Activated CD4-positive, alpha-beta T cell treated with anti-CD3 and anti-CD28 coated beads for 36 hours (primary cell): ENCODE results near the gene URB1. TPM values are rescaled to one million over a fixed set of nuclear protein-coding genes. Genes with fewer than 3 reads are reported as not detected.
A peak's percentile ranks its signal among the peaks of the same experiment; 100 is the strongest.
"Not testable (repeated sequence)": the region's sequence is repeated elsewhere in the genome, so short reads cannot be mapped to it uniquely, and the experiment has no call there.

Experiments
- ATAC-seq: fragments of 200-7000 bp; cut with Tn5 transposase; one replicate; pipeline ENCODE4 v1.10.0; 2021; ENCODE audit warnings: mild to moderate bottlenecking, moderate library complexity
- CTCF ChIA-PET: fragments of 350-600 bp; sonication (Branson Sonifier 250); formaldehyde crosslinking; loops from one replicate; lab custom pipeline; 2021; ENCODE audit warnings: antibody characterized with exemption; lab: Charles Lee
- POLR2A ChIA-PET: fragments of 350-600 bp; sonication (Branson Sonifier 250); formaldehyde crosslinking; loops from one replicate; lab custom pipeline; 2021; ENCODE audit warnings: antibody characterized with exemption, inconsistent platforms; lab: Charles Lee
- DNase-seq: peaks from one replicate; pipeline ENCODE4 v3.0.0-alpha.2; 2020
- H3K27ac Mint-ChIP-seq: one replicate; pipeline ENCODE4 v1.8.0; 2021; ENCODE audit warnings: mixed read lengths
- H3K27me3 Mint-ChIP-seq: one replicate; pipeline ENCODE4 v1.8.0; 2021; ENCODE audit warnings: mixed read lengths
- H3K36me3 Mint-ChIP-seq: one replicate; pipeline ENCODE4 v1.8.0; 2021; ENCODE audit warnings: low read depth, mixed read lengths
- H3K4me1 Mint-ChIP-seq: one replicate; pipeline ENCODE4 v1.8.0; 2021; ENCODE audit warnings: mixed read lengths
- H3K4me3 Mint-ChIP-seq: one replicate; pipeline ENCODE4 v1.8.0; 2021; ENCODE audit warnings: mild to moderate bottlenecking, moderate library complexity, mixed read lengths
- H3K9me3 Mint-ChIP-seq: one replicate; pipeline ENCODE4 v1.8.0; 2021; ENCODE audit warnings: low read depth, mixed read lengths
- intact Hi-C, 2 experiments: fragments of 100-400 bp; cut with DNase I in 1 of 2; cut with micrococcal nuclease in 1 of 2; formaldehyde crosslinking; loops; one replicate each; pipeline versions ENCODE4 v1.14.2 to v1.15.1; 2022 to 2024; cut with DNase I, micrococcal nuclease
- total RNA-seq, 2 experiments: library from RNA; stranded (reverse); gene quantifications; one replicate each; pipeline ENCODE4 v1.2.3, GENCODE V29; 2021

The URB1 gene
- total RNA-seq, 2 experiments from 2014 or later: 24.6 to 28.5 TPM

- Mint-ChIP-seq H3K4me3 (peak overlapping the region; percentile 94), H3K27me3 (no peaks in the 10 kb centered on the region), H3K4me1 (peaks cover 28% of the 10 kb centered on the region), H3K9me3 (no peaks in the 10 kb centered on the region), H3K27ac (peak overlapping the region; percentile 97), H3K36me3 (peaks cover 19% of the 10 kb centered on the region)
- intact Hi-C loops: loop anchor here in 1 of 2 experiments (1.0 to 5.0 kb wide), 3 partner anchors 132 to 679 kb away; partner anchors contain the start of genes MIS18A, SCAF4 and SYNJ1
- ATAC-seq: no peak
- no peak for DNase-seq
- CTCF ChIA-PET: interaction anchor here (2.8 to 3.7 kb wide), 3 partner anchors 8 to 190 kb away, joined by 14 to 20 read pairs (median 19); no protein-coding TSS in a partner anchor
- POLR2A ChIA-PET: no interaction called here
Measured at GRCh38 chr21:32410916-32411315, 18.1 kb upstream of the URB1 start.

GRCh38 chr21:32410291-32410690 lies 17.5 kb upstream of the URB1 start:
- DNase-seq (no peak), ATAC-seq (no peak)
- Mint-ChIP-seq H3K9me3 (no peaks in the 10 kb centered on the region), H3K4me3 (peak overlapping the region; percentile 94), H3K4me1 (peaks cover 26% of the 10 kb centered on the region), H3K27ac (peak overlapping the region; percentile 97), H3K27me3 (no peaks in the 10 kb centered on the region), H3K36me3 (peaks cover 15% of the 10 kb centered on the region)
- intact Hi-C loops: loop anchor here in 1 of 2 experiments (5.0 kb wide), 2 partner anchors 317 to 678 kb away; partner anchors contain the start of genes SCAF4 and SYNJ1
- ChIA-PET POLR2A (interaction anchor here (0.6 kb wide), 1 partner anchor 191 kb away, joined by 6 read pairs; no protein-coding TSS in a partner anchor), CTCF (interaction anchor here (2.8 to 3.7 kb wide), 3 partner anchors 8 to 191 kb away, joined by 14 to 20 read pairs (median 19); no protein-coding TSS in a partner anchor)

- ChIA-PET POLR2A (no interaction called here), CTCF (interaction anchor here (0.6 to 8.9 kb wide), 5 partner anchors 164 to 468 kb away, joined by 3 to 106 read pairs (median 3); no protein-coding TSS in a partner anchor)
- no peak overlapping the region for H3K4me3 Mint-ChIP-seq
- intact Hi-C loops: no loop called here
- DNase-seq (no peak), ATAC-seq (no peak)
- peaks cover 14% of the 10 kb centered on the region for H3K36me3 Mint-ChIP-seq
- H3K27me3 Mint-ChIP-seq: no peaks in the 10 kb centered on the region
- no peak overlapping the region for H3K27ac Mint-ChIP-seq
- H3K9me3 Mint-ChIP-seq: no peaks in the 10 kb centered on the region
- H3K4me1 Mint-ChIP-seq: peaks cover 17% of the 10 kb centered on the region
Measured at GRCh38 chr21:32406405-32406804, 13.6 kb upstream of the URB1 start.

- H3K4me1 Mint-ChIP-seq: peaks cover 7% of the 10 kb centered on the region
- CTCF ChIA-PET: interaction anchor here (0.5 to 8.9 kb wide), 20 partner anchors 8 to 1249 kb away, joined by 3 to 106 read pairs (median 4); partner anchors contain the start of gene EVA1C
- no peak overlapping the region for H3K4me3 Mint-ChIP-seq
- no peaks in the 10 kb centered on the region for H3K9me3 Mint-ChIP-seq
- H3K36me3 Mint-ChIP-seq: peaks cover 1% of the 10 kb centered on the region
- intact Hi-C loops: loop anchor here (1.0 to 2.0 kb wide), 4 partner anchors 159 to 424 kb away; no protein-coding TSS in a partner anchor
- H3K27ac Mint-ChIP-seq: no peak overlapping the region
- DNase-seq (peak; percentile 77), ATAC-seq (peak; percentile 92)
- POLR2A ChIA-PET: interaction anchor here (0.6 to 0.8 kb wide), 2 partner anchors 9 to 229 kb away, joined by 3 to 6 read pairs; no protein-coding TSS in a partner anchor
- no peaks in the 10 kb centered on the region for H3K27me3 Mint-ChIP-seq
Measured at GRCh38 chr21:32403201-32403777, 10.5 kb upstream of the URB1 start.

GRCh38 chr21:32393677-32394001 lies 827 bp upstream of the URB1 start:
- POLR2A ChIA-PET: no interaction called here

GRCh38 chr21:32392299-32392879 lies 423 bp downstream of the URB1 start:
- peaks cover 49% of the 10 kb centered on the region for H3K4me1 Mint-ChIP-seq
- H3K9me3 Mint-ChIP-seq: no peaks in the 10 kb centered on the region
- ChIA-PET CTCF (interaction anchor here (0.5 to 1.7 kb wide), 6 partner anchors 11 to 250 kb away, joined by 3 to 12 read pairs (median 4); no protein-coding TSS in a partner anchor), POLR2A (interaction anchor here (0.8 to 1.1 kb wide), 2 partner anchors 20 to 933 kb away, joined by 11 to 20 read pairs; partner anchors contain the start of genes EVA1C and IFNAR1)
- ATAC-seq: peak; percentile 18
- intact Hi-C loops: loop anchor here (1.0 to 5.0 kb wide), 6 partner anchors 176 to 1150 kb away; partner anchors contain the start of genes GART (in 1 of the 2), SCAF4 (in 1 of the 2), SON (in 1 of the 2) and TMEM50B (in 1 of the 2)
- peak; percentile 21 for DNase-seq
- H3K36me3 Mint-ChIP-seq: peaks cover 22% of the 10 kb centered on the region
- peaks cover 2% of the 10 kb centered on the region for H3K27me3 Mint-ChIP-seq
- H3K27ac Mint-ChIP-seq: no peak overlapping the region
- peak overlapping the region; percentile 89 for H3K4me3 Mint-ChIP-seq

More at GRCh38 chr21:32393677-32394001, 827 bp upstream of the URB1 start:
- intact Hi-C loops: loop anchor here (1.0 to 5.0 kb wide), 12 partner anchors 19 to 1249 kb away; partner anchors contain the start of genes CFAP298 (in 2 of the 2), EVA1C (in 2 of the 2), GART (in 1 of the 2) and ITSN1 (in 1 of the 2)
- peak overlapping the region; percentile 88 for H3K27ac Mint-ChIP-seq
- H3K4me3 Mint-ChIP-seq: peak overlapping the region; percentile 89
- no peaks in the 10 kb centered on the region for H3K9me3 Mint-ChIP-seq
- ATAC-seq (peak; percentile 34), DNase-seq (no peak)
- peaks cover 2% of the 10 kb centered on the region for H3K27me3 Mint-ChIP-seq
- peaks cover 19% of the 10 kb centered on the region for H3K36me3 Mint-ChIP-seq
- CTCF ChIA-PET: interaction anchor here (0.5 to 1.3 kb wide), 2 partner anchors 167 to 270 kb away, joined by 3 to 4 read pairs; no protein-coding TSS in a partner anchor
- H3K4me1 Mint-ChIP-seq: peaks cover 40% of the 10 kb centered on the region

- Mint-ChIP-seq H3K4me3 (peak overlapping the region; percentile 89), H3K27ac (peak overlapping the region; percentile 40), H3K9me3 (no peaks in the 10 kb centered on the region), H3K36me3 (peaks cover 26% of the 10 kb centered on the region), H3K4me1 (peaks cover 55% of the 10 kb centered on the region), H3K27me3 (peaks cover 2% of the 10 kb centered on the region)
- ChIA-PET CTCF (interaction anchor here (0.5 to 1.7 kb wide), 7 partner anchors 10 to 251 kb away, joined by 3 to 12 read pairs (median 4); no protein-coding TSS in a partner anchor), POLR2A (interaction anchor here (0.8 to 1.1 kb wide), 2 partner anchors 20 to 933 kb away, joined by 11 to 20 read pairs; partner anchors contain the start of genes EVA1C and IFNAR1)
- DNase-seq (no peak), ATAC-seq (no peak)
- intact Hi-C loops: loop anchor here (1.0 to 5.0 kb wide), 6 partner anchors 177 to 1151 kb away; partner anchors contain the start of genes GART (in 1 of the 2), SCAF4 (in 1 of the 2), SON (in 1 of the 2) and TMEM50B (in 1 of the 2)
Measured at GRCh38 chr21:32391755-32392154, 1.1 kb downstream of the URB1 start.

GRCh38 chr21:32390537-32391224 lies 2.1 kb downstream of the URB1 start:
- Mint-ChIP-seq H3K36me3 (peaks cover 27% of the 10 kb centered on the region), H3K4me1 (peaks cover 61% of the 10 kb centered on the region)
- CTCF ChIA-PET: interaction anchor here (1.0 to 1.2 kb wide), 2 partner anchors 11 to 179 kb away, joined by 3 to 4 read pairs; no protein-coding TSS in a partner anchor
- DNase-seq, ATAC-seq, H3K27me3 Mint-ChIP-seq, POLR2A ChIA-PET, H3K4me3 Mint-ChIP-seq, H3K27ac Mint-ChIP-seq, H3K9me3 Mint-ChIP-seq: not testable (repeated sequence)
- intact Hi-C loops: loop anchor here in 1 of 2 experiments (5.0 kb wide), 1 partner anchor 1087 kb away; the partner anchor contains the start of gene TMEM50B

- no peak overlapping the region for H3K4me3 Mint-ChIP-seq
- H3K9me3 Mint-ChIP-seq: no peaks in the 10 kb centered on the region
- H3K27ac Mint-ChIP-seq: no peak overlapping the region
- intact Hi-C loops: loop anchor here in 1 of 2 experiments (5.0 kb wide), 1 partner anchor 1088 kb away; the partner anchor contains the start of gene TMEM50B
- H3K36me3 Mint-ChIP-seq: peaks cover 37% of the 10 kb centered on the region
- no peak for DNase-seq
- peaks cover 67% of the 10 kb centered on the region for H3K4me1 Mint-ChIP-seq
- H3K27me3 Mint-ChIP-seq: no peaks in the 10 kb centered on the region
- no peak for ATAC-seq
- CTCF ChIA-PET: interaction anchor here (1.0 kb wide), 1 partner anchor 212 kb away, joined by 3 read pairs; no protein-coding TSS in a partner anchor
- POLR2A ChIA-PET: no interaction called here
Measured at GRCh38 chr21:32389337-32390015, 3.3 kb downstream of the URB1 start.

- no peaks in the 10 kb centered on the region for H3K9me3 Mint-ChIP-seq
- ChIA-PET POLR2A (no interaction called here), CTCF (no interaction called here)
- ATAC-seq (no peak), DNase-seq (no peak)
- intact Hi-C loops: no loop called here
- H3K27me3 Mint-ChIP-seq: no peaks in the 10 kb centered on the region
- no peak overlapping the region for H3K4me3 Mint-ChIP-seq
- H3K36me3 Mint-ChIP-seq: peaks cover 48% of the 10 kb centered on the region
- no peak overlapping the region for H3K27ac Mint-ChIP-seq
- peaks cover 59% of the 10 kb centered on the region for H3K4me1 Mint-ChIP-seq
Measured at GRCh38 chr21:32388306-32388705, 4.5 kb downstream of the URB1 start.
